RCC 7860 (cell line): ENCODE measurements around the gene KIF5A.
"Not testable (repeated sequence)": the region's sequence is repeated elsewhere in the genome, so short reads cannot be mapped to it uniquely, and the experiment has no call there.

Source experiments
- DNase-seq: peaks from one replicate; pipeline ENCODE4 v3.0.0-alpha.2; 2015; ENCODE audit warnings: low spot score
- FAIRE-seq: peaks from 2 replicates; lab custom pipeline; 2012; peaks lifted over from hg19 to GRCh38; lab: Jason Lieb, UNC

KIF5A gene

DNA sequence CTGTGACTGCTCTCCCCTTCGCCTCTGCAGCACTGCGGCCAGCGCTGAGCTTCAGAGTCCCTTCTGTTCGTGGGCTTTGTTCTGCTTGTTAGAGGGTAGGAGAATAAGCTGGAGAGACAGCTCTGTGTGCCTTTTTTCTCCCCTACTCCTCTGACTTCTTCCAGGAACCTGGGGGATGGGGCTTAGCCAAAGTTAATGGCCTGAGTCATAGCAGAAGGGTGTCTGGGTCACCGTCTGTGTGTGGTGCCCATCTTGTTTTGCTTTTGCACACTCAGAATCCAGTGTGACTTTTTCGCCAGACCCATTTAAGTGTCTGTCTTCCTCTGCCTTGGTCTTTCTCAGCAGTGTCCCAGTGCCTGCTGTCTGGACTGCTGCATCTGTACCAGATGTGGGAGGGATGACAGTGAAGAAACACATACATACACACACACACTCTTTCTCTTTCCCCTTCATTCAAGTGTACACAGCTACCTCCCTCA, 3.0 kb downstream of the KIF5A start:
- DNase-seq: no peak
- no peak for FAIRE-seq

DNA sequence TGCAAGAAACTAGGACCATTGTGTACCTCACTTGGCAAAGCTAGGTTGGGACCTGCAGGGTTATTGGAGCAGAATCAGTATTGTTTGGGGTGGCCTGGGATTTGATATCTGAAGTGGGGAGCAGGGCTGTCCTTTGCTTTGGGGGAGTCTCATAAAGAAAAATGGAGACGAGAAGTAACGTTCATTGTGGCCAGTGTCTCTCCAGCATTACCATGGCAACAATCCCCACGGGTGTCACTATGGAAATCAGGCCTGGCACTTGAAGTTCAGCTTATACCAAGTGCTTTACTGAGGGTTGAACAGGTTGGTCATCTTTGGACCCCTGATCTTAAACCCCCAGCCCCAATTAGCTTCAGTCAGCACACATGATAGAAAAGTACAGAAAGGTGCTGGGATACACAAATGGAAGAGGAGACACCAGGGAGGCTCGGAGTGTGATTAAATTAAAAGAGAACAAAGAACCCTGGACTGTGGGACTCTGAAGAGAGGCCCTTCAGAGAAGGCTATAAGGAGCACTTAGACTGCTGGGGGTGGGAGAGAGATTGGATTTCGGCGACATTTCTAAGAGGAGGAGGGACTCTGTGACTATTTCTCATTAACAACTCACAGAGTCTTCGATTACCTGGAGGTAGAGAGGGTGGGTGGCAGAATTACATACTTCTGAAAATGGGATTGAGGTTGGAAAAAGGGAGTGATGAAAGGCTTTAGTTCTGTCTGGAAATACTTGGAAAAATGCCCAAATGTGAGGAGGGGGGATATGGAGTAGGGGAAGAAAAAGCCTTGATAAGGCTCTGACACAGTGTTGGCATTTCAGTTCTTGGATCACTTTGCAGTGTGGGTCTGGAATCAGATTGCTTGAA, 3.7 kb downstream of the KIF5A start:
- FAIRE-seq (no peak), DNase-seq (no peak)

DNA sequence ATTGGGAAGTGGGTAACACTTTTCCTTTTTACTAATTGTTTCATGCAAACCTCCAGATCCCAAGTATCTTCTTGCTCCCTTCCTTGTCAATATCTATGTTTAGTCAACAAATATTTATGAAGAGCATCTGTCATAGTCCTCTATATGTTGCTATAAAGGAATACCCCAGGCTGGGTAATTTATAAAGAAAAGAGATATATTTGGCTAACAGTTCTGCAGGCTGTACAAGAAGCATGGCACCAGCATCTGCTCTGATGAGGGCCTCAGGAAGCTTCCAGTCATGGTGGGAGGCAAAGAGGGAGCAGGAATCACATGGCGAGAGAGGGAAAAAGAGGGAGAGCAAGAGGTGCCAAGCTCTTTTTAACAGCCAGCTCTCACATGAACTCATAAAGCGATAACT, 4.6 kb downstream of the KIF5A start:
- FAIRE-seq: no peak
- DNase-seq: no peak

DNA sequence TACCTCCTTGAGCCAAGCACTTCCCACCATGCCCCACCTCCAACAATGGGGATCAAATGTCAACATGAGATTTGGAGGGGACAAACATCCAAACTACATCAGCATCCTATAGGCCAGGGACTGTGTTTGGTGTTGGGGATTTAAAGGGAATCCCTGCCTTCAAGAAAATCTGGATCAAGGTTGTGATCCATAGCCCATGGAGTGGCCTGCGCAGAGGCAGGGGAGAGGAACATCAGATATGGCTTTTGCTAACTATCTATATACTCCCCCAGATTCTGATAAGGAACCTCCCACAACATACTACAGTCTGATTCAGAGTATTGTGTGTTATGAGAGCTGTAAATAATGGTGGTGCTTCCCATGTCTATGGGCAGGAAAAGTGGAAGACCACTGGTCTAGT, 5.1 kb downstream of the KIF5A start:
- FAIRE-seq (no peak), DNase-seq (no peak)

DNA sequence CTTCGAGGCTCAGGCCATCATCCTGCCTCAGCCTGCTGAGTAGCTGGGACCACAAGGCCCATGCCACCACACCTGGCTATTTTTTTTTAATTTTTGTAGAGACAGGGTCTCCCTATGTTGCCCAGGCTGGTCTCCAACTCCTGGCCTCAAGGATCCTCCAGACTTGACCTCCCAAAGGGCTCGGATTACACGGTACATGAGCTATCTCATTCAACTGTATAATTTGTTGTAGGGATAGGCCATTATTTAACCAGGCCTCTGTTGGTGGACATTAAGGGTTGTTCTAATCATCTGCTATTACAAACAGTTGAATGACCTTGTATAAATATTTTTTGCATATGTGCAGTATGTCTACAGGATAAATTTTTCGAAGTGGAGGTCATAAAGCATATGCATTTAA, 9.0 kb downstream of the KIF5A start:
- DNase-seq (no peak), FAIRE-seq (no peak)

DNA sequence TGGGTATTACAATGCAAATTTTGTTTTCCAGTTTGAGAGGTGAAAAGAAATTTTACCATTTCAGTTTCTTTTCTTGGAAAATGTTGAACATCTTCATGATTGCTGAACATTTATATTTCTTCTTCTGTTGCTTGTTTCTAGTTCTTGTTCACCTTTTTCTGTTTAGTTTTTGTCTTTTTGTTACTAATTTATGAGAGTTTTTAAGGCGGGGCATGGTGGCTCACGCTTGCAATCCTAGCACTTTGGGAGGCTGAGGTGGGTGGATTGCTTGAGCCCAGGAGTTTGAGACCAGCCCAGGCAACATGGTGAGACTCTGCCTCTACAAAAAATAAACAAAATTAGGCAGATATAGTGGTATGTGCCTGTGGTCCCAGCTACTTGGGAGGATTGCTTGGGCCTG, 10.7 kb downstream of the KIF5A start:
- DNase-seq (no peak), FAIRE-seq (no peak)

DNA sequence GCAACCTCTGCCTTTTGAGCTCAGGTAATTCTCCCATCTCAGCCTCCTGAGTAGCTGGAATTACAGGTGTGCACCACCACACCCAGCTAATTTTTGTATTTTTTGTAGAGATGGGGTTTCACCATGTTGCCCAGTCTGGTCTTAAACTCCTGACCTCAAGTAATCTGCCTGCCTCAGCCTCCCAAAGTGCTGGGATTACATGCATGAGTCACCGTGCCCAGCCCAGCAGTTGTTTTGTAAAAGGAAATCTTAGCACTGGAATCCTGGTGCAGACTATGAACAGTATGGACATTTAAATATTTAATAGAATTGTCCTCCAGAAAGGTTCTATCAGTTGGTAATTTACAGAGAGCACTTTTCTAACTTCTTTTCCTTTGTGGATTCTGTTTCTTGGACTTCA, 11.3 kb downstream of the KIF5A start:
- not testable (repeated sequence) for FAIRE-seq, DNase-seq

DNA sequence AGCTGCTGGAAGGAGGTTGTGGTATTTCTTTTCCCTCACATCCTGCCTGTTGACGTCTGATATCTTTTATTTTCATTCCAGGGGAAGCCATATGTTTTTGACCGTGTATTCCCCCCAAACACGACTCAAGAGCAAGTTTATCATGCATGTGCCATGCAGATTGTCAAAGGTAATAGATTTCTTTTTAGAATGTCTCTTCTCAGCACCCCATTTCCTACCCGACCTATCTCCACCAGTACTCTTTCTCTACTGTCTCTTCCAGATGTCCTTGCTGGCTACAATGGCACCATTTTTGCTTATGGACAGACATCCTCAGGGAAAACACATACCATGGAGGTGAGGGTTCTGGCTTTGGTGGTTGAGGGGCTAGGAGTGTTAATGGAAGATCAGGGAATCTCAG, 13.5 kb downstream of the KIF5A start:
- FAIRE-seq: no peak
- no peak for DNase-seq

DNA sequence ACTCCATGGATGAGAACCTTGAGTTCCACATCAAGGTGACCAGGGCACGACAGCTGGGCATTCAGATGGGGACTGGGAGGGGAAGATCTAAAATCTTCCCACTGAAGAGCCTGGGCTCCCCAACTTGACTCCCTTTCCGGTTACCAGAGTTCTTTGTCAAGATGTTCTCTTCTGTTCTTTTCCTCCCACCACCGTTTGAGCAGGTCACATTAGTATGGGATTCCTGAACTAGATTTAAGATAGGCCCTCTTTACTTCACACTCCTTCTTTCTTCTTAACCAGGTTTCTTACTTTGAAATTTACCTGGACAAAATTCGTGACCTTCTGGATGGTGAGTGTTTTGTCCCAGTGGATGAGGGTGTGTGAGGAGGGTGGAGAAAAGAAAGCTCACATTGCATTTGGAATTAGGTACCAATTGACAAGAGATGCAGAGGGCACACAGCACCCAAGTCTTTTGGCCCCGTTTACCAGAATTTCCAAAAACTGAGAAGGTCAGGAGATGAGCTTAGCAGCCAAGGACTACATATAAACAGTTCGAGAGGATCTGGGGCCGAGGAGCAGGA, 14.4 kb downstream of the KIF5A start:
- DNase-seq (no peak), FAIRE-seq (no peak)

DNA sequence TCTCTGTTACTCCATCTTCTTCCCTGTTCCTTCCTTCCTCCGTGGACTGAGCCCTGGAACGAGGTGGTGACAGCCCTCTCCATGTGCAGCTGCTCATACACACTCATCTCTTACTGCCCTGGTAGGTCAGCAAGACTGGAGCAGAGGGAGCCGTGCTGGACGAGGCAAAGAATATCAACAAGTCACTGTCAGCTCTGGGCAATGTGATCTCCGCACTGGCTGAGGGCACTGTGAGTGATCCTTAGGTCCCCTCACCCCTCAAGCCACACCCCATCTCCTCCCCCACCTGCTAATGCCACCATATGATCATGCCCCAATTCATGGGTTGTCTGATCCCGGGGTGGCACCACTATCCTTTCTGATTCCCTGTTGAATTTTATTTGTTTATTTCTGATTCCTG, 19.0 kb downstream of the KIF5A start:
- DNase-seq (no peak), FAIRE-seq (no peak)

DNA sequence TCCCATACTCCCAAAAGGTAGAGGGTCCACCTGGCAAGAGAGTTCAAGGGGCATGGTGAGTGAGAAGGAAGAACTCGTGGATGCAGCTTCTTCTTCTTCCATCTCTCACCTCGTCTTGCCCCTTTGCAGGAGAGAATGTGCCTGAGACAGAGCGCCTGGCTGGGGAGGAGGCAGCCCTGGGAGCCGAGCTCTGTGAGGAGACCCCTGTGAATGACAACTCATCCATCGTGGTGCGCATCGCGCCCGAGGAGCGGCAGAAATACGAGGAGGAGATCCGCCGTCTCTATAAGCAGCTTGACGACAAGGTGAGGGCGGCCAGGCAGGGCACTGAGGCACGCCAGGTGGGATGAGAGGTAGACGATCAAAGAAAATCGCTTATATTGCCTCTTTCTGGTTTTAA, 20.0 kb downstream of the KIF5A start:
- DNase-seq (no peak), FAIRE-seq (no peak)

DNA sequence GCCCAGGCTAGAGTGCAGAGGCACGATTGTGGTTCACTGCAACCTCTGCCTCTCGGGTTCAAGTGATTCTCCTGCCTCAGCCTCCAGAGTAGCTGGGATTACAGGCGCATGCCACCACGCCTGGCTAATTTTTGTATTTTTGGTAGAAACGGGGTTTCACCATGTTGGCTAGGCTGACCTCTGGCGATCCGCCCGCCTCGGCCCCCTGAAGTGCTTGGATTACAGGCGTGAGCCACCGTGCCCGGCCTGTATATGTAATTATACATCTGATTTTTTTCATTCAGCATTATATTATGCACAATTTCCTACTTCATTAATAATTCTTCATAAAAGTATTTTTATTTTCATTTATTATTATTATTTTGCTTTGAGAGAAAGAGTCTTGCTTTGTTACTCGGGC, 20.6 kb downstream of the KIF5A start:
- not testable (repeated sequence) for DNase-seq

DNA sequence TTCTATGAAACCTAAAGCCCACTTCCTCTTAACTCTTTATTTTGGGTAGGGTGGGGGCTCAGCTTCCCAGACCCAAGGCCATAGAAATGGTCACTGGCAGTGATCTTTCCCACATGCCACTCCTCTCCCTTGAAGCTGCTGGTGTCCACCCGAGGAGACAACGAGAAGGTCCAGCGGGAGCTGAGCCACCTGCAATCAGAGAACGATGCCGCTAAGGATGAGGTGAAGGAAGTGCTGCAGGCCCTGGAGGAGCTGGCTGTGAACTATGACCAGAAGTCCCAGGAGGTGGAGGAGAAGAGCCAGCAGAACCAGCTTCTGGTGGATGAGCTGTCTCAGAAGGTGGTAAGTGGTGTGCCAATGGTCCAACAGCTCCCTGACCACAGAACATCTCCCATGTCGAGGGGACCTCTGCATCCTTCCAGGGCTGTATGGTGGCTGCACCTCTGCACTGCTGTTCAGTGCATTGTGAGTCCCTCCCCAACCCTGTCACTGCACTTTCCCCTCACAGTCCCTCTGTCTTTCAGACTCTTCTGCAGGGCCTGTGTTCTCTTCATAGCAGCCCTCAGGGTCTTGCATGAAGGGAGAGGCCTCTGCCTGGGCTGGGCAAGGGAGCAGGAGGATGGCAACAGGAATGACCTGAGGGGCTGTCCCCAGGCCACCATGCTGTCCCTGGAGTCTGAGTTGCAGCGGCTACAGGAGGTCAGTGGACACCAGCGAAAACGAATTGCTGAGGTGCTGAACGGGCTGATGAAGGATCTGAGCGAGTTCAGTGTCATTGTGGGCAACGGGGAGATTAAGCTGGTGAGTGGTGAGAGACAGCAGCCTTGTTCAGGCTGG, 22.3 kb downstream of the KIF5A start:
- FAIRE-seq (no peak), DNase-seq (no peak)

More for the DNA sequence above, 20.6 kb downstream of the KIF5A start:
- FAIRE-seq: not testable (repeated sequence)

DNA sequence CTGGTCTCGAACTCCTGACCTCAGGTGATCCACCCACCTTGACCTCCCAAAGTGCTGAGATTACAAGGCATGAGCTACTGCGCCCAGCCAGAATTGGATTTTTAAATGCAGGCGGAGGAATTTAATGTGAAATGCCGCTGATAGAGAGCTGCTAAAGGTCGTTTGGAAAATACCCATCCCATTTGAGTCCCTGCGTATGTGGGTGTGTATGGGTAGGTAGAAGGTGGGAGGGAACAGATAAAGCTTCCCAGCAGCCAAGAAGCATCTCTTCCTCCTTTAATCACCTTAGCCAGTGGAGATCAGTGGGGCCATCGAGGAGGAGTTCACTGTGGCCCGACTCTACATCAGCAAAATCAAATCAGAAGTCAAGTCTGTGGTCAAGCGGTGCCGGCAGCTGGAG, 25.0 kb downstream of the KIF5A start:
- DNase-seq: no peak
- FAIRE-seq: no peak

DNA sequence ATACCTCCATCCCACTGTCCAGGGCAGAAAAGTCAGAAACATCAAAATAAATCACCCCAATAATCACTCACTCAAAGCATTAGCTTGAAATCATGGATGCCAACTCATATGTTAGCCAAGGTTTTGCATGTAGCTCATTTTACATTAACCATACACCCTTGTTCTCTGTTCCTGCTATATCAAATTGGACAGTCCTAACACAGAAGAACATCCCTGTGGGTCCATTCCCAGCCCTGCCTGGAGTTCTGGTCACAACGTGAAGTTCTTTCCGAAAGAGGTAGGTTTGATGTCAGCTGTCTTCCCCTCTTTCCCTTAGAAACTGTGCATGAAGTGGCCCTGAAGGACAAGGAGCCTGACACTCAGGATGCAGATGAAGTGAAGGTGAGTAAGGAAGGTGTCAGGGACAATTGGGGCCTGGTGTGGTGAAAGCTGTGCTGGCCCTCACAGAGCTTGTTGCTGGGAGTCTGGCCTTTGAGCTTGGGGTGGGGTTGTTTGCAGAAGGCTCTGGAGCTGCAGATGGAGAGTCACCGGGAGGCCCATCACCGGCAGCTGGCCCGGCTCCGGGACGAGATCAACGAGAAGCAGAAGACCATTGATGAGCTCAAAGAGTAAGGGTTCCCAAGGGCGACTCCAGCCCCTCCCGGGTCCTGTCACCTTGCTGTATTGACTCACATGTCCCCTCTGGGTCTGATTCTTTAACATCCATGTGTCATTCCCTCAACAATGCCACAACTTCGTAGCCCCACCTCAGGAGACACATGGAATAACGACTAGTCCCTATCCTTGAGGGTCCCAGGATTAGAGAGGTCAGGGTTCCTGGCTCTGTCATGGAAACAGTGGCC, 26.1 kb downstream of the KIF5A start:
- no peak for DNase-seq
- FAIRE-seq: no peak

DNA sequence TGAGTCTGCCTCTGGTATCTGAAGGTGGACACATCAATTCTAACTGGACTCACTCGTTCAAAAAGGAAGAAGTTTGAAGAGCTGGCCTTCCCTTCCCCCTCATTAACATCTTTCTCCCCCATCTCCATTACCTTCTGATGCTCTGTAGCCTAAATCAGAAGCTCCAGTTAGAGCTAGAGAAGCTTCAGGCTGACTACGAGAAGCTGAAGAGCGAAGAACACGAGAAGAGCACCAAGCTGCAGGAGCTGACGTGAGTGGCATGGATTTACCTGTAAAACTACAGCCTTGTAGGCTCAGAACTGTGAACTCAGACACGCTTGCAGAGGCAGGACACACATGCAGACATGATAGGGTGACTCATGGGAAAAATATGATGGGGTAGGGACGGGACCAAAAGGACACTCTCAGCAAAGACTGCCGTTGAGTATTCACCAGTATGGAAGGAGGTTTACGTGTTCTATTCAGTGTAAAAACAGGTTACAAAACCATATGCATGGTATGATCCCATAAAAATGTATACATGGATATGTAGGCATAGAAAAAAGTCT, 26.8 kb downstream of the KIF5A start:
- DNase-seq: peak; percentile 6
- FAIRE-seq: no peak

DNA sequence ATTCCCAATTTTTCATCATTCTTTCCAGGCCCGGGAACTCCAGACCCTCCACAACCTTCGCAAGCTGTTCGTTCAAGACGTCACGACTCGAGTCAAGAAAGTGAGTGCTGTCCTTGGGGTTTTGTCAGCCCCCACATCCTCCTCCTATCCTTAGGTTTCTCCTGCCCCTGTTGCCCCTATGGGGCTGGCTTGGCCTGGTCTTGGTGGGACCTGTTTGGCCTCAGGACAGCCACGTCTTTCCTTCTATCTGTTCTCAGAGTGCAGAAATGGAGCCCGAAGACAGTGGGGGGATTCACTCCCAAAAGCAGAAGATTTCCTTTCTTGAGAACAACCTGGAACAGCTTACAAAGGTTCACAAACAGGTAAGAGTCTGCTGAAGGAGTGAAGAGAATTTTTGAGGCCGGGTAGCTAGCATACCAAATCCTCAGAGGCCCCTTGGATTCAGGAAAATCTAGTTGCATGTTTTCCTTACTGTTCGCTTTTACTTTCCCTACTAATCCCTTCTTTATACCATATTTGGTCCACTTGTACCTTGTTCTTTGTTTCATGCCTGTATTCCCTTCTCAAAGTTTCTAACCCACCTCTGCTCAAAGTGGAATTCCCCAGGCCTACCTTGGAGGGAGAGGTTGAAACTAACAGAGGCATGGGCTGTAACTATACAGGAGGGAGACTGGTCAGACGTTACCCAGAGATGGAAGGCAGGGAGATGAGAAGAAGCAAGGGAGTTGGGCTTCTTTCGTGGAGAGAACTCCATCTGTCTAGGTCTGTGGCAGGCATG, 28.3 kb downstream of the KIF5A start:
- FAIRE-seq (no peak), DNase-seq (no peak)

DNA sequence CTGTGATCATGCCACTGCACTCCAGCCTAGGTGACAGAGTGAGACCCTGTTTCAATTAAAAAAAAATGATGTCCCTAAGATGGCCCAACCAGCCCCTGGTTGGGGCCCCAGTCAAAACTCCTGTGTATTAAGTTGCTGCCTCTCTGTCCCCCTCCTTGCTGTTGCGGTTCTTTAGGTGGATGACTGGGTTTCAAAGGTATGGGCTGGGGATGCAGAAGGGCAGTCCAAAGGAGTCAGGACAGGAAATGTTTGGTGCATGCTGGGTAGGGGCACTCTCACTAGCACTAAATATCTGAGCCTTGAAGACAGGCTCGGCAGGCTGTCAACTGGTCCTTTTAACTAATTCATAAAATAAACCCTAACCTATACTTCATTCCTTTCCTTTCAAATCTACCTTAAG, 29.2 kb downstream of the KIF5A start:
- FAIRE-seq (no peak), DNase-seq (no peak)

DNA sequence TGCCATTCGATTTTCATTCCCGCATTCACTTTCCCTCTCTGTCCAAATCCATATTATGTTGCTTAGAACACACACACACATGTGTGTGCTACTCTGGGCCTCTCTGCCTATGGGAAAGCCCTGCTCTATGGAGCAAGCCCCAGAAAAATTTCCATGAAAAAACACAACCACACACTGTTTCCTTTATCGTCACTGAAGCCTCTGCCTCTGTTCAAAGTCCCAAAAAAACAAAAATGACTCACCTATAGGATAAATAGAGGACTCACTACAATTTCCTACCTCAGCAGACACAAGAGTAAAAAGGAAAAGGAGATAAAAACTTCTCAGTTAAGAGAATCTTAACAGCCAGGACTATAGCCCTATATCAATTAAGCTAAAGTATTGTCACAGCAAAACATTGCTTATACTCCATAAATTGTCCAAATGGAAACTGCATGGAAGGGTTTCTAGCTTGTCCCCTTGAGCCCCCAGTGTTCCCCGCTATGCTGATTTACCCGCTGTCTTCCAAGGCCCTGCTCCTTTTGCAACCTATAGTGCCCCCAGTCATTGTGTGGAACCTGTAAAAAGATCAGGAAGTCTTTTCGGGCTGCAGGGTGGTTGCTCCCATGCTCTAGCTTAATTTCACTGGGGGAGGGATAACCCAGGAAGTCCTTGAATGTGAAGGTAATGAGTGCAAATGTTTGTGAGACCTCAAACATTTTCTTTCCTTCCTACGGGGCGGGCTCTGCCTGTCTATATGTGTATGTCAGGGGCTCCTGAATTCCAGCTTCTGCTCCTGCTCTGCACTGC, 30.0 kb downstream of the KIF5A start:
- DNase-seq (no peak), FAIRE-seq (no peak)
